Esophagus squamous epithelium (tissue), 4 donors: ENCODE results near the gene CDC42BPA.

ENCODE experiments used
- POLR2A ChIP-seq, 4 donors: fragments of 450-650 bp; IDR thresholded peaks; one replicate each; pipeline ENCODE4 v1.6.1; 2017; ENCODE audit warnings: antibody characterized with exemption in 4 of 4, mild to moderate bottlenecking in 4 of 4, moderate library complexity in 3 of 4
- TF ChIP-seq, protein P1 (sequence below), 6 experiments: fragments of 450-650 bp in 4 of 6; fragments of 200-600 bp in 2 of 6; sonication (generic) in 2 of 6; IDR thresholded peaks; one replicate each; pipeline ENCODE4 v1.5.1; 2016 to 2019; ENCODE audit warnings: antibody characterized with exemption in 6 of 6, mild to moderate bottlenecking in 4 of 6, moderate library complexity in 4 of 6

DNA sequence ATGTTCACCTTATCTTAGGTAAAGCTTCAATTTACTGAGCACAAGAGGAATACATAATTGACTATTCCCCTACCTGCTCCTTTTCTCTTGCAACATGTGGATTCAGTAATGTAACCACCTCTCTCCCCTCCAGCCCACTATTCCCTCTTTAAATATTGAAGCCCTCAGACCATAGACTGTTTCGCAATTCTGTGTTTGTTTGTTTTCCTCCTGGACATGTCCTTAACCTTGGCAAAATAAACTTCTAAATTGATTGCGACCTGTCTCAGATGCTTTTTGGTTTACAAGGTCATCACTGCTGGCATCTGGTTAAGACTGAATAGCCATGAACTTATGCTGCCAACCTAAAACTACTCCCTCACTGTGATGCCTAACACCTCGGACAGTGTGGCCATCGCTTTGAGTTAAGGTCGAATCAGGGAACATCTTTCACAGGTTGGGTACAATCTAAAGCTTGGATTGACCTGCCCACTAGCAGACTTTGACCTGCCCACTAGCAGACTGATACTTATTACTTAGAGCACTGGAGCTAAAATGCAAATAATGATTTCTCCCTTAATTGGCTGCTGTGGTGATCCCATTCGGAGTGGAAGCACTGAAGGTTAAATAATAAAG, 10.2 kb upstream of the CDC42BPA start:
- TF ChIP-seq, protein P1, sequence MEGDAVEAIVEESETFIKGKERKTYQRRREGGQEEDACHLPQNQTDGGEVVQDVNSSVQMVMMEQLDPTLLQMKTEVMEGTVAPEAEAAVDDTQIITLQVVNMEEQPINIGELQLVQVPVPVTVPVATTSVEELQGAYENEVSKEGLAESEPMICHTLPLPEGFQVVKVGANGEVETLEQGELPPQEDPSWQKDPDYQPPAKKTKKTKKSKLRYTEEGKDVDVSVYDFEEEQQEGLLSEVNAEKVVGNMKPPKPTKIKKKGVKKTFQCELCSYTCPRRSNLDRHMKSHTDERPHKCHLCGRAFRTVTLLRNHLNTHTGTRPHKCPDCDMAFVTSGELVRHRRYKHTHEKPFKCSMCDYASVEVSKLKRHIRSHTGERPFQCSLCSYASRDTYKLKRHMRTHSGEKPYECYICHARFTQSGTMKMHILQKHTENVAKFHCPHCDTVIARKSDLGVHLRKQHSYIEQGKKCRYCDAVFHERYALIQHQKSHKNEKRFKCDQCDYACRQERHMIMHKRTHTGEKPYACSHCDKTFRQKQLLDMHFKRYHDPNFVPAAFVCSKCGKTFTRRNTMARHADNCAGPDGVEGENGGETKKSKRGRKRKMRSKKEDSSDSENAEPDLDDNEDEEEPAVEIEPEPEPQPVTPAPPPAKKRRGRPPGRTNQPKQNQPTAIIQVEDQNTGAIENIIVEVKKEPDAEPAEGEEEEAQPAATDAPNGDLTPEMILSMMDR (IDR thresholded peaks at IDR 0.05): no peak
- no peak for TF ChIP-seq POLR2A (IDR thresholded peaks at IDR 0.05)
